ENCODE results near the gene MAP4K3. TPM values are rescaled to one million over a fixed set of nuclear protein-coding genes. Genes with fewer than 3 reads are reported as not detected.

The MAP4K3 gene
- 17.4 and 24.0 TPM in 2 replicates for total RNA-seq

DNA sequence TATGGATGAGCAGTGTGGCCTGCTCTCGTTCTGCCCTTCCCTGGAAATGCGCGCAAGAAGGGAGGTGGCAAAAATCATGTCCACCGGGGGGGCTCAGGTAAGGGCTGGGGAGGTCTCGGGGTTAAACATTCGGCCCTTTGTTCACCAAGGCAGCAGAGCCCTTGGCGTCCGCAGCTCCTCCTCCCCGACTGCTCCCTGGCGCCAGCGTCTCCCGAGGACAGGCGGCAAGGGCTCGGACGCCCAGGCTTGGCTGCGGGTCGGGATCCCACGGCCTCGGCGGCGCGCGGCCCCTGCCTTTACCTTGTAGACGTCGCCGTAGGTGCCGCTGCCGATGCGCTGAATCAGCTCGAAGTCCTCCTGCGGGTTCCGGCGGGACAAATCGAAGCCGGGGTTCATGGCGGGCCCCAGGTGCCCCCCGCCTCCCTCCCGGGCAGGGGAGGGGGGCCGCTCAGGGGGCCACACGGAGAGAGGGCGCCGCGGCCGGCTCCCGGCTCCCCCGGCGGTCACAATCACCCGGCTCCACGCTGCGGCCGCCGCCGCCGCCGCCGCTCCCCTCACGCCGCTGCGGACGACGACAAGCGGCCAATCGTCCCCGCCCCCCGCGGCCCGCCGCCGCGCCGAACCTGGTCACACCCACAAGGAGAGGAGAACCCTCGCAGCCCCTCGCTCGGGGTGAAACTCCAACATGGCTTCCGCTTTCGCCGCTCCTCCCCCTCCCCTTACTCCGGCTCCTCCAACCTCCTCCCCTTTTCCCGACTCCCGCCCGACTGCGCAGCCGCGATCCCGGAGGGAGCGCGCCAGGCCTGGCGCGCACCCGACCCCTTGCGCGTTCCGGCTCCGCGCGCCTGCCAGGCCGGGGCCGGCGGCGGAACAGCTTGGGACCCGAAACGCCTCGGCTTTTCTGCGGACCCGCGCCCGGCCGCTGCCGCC lies at the start of gene MAP4K3:
Gene MAP4K3, minus strand, starts transcription at position 694 of the 930 bp plus-strand sequence. Its CDS starts 298 bp downstream, at position 396.
- DNase-seq: peak; percentile 96

DNA sequence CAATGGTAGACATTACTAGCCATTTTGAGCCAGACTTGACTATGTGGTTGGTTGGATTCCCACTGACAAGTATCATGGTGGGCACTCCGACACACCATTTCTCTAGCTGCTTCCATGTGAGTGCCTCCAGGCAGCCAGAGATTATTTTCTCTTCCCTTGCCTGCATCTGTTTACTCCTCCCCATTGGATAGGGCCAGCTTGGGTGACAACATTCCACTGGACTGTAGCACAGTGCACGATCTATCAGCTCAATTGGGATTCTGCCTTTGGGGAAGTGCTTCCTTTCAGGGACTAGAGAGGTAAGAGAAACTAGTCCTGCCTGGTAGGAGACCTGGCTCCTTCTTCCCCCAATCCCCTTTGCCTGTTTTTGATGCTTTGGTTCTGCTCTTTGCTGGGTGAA lies 49.0 kb upstream of the MAP4K3 start:
- no peak for DNase-seq

DNA sequence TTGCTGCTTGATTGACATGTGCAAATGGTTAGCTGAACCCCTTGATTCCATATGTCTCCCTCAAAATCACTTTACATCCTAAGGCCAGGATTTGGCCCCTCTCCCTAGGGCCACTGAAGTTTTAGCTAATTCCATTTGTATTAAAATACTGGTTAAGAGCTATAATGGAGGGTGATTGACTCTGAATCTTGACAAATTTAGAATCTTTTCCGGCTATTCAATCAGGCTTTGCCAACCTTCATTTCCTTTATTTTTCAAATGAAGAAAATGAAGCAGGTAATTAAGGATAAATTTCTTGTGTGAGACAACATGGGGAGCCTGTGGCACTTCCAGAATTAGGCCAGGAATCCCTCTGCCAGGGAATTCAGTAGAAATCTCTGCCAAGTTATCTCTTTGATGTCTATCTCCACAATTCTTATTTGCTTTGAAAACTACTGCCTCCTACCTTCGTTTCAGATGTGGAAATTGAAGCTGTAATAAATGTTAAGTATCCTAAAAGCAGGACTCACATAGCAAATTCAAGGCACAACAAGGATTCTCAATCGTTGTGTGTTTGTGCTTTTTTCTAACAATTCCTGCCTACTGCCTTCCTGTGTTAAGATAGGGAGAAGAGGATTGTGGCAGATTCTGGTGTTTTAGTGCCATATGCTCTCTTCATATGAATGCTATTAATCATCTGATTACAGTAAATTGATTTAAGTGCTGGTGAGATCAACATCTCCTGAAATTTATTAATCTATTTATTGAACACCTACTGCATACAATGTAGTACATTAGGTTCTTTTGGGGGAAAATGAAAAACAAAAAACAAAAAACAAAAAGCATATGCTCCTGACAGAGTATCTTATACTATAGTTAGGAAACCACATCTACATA lies 47.8 kb upstream of the MAP4K3 start:
- no peak for DNase-seq

DNA sequence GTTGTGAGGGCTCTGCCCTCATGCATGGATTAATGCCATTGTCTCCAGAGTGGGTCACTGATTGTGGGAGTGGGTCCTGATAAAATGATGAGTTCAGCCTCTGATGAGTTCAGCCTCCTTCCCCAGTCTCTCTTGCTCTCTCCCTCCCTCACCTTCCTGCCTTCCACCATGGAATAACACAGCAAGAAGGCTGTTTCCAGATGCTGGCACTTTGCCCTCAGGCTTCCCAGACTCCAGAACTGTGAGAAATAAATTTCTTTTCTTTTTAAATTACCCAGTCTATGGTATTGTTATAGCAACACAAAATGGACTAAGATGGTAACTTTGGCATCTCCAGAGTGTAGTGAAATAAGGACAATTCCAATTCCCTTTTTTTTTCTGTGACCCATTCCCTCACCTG lies 47.1 kb upstream of the MAP4K3 start:
- DNase-seq: peak; percentile 51

DNA sequence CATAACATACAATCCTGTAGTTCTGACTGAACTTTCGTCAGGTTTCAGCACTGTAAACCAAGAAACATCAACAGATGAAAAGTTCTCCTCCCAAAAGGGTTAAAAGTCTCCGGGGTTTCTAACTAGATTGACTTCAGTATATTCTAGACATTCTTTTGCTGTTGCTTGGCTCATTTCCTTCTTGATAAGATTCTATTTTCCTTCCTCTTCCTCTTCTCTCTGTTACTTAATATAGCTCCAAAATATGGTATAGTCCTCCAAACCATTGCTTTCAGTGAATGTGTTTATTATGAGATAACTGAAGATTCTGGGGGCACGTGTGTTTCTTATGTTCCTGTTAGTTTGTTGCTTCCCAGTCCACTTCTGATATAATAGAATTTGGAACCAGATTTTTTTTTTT lies 46.4 kb upstream of the MAP4K3 start:
- peak; percentile 47 for DNase-seq

DNA sequence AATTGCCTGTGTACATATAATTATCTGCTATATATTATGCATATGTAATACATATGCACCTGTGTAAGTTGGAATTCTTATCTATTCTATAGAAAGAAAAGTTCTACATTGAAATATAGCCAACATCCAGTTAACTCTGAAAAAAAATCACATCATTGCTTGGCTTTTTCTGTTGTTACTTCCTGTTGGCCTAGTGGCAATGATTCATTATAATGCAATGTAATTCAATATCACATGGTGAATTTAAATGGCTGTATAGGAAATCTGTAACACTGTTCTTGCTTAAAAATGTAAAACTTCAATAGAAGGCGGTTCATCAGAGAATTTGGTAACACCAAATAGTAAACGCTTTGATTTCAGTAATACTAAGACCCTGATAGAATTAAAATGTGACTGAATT lies 44.5 kb upstream of the MAP4K3 start:
- DNase-seq: peak; percentile 74

DNA sequence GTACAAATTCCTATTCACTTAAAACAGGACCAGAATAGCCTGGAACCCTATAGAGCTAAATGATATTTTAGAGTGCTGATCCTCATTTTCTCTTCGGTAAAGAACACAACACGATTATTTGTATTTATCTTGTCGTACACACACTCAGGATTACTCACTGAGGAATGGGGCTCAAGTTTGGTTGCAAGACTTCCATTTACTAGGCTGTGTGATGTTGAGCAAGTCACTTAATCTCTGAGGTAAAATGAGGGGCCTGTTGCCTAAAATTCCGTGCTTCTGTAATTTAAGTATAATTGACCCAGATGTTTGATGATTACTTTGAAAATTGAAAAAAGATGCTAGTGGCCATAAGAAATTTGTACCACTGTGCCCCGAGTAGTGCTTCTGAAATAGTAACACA lies 42.6 kb upstream of the MAP4K3 start:
- no peak for DNase-seq

DNA sequence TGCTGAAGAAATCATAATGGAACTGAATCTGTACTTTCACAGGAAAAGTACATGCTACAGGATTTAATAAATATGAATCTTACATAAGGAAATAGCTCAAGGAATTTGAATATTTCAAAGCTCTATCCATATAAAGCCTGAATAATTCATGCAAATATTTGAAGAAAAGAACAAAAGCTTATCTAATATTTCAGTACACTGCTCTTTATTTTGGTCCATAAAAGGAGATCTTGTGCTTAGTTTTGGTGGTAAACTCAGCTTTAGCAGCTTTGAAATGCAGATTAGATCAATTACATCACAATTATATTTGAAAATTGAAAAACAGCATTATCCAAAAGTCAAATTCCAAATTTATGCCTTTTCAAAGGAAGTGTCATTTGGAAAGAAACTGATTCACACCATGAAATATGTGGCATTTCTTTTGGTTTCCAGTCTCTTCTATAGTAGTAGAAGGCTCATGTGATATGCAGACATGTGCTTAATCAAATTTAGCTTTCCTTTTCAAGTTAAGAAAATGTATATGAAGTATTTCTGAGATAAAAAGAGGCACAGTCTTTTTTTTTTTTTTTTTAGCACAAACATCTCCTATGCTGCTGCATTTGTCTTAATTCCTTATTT lies 42.1 kb upstream of the MAP4K3 start:
- no peak for DNase-seq

DNA sequence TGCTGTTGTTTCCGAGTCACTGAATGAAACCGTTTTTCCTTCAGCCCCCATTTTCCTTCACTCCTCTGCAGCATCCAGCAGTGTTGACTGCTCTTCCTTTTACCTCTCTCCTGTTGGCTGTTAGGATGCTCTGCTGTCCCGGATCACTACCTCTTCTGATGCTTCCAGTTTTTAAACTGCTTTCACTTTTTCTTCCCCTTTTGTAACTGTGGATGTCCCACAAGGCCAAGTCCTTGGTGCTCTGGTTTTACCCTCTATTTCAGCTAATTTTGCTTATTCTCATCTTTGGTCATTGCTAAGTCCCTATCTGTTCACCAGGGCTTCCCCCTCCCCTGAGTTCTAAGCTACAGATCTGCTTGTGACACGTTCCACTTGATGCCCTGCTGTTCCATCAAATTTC lies 39.4 kb upstream of the MAP4K3 start:
- no peak for DNase-seq

DNA sequence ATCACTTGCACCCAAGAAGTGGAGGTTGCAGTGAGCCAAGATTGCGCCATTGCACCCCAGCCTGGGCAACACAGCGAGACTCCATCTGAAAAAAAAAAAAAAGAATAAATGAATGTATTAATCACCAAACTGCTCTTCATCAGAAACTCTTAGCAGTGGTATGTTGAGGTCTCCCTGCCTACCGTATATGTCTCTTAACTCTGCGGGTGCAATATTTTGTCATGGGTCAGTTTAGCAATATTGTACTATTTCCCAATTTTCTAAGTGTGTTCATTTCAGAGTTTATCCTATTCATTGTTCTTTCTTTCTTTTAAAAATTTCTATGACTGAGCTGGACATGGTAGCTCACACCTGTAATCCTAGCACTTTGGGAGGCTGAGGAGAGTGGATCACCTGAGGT lies 37.9 kb upstream of the MAP4K3 start:
- no peak for DNase-seq

DNA sequence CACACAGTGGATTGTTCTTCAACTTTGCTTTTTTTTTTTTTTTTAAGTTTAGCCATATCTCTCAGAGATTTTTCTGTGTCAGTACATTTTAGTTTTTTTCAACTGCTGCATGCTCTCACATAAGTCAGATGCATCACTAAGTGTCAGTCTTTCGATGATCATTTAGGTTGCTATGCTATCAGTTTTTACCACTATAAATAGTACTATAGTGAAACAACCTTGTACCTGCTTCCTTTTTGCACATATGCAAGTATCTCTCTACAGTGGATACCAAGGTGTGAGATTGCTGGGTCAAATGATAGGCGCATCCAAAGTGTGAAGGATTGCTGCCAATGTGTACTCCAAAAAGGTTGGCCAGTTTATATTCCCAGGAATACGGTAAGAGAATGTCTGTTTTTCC lies 33.5 kb upstream of the MAP4K3 start:
- no peak for DNase-seq

DNA sequence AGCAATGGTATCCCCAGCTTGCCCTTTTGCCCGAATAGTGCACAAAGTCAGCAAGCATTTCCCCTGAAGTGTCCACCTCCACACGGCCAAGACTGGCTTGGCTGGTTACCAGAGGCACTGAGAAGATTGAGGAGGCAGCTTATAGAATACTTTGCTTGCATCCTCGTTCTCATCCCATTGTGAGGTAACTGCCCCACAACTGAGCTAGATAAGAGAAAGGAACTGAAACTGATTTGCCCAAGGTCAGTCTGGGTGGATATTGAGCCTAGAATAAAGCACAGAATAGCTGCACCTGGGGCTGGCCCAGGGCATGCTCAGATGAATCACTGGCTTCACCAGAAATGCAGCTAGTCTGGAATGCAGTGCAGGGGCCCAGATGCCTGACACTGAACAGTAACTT lies 32.7 kb upstream of the MAP4K3 start:
- peak; percentile 79 for DNase-seq

DNA sequence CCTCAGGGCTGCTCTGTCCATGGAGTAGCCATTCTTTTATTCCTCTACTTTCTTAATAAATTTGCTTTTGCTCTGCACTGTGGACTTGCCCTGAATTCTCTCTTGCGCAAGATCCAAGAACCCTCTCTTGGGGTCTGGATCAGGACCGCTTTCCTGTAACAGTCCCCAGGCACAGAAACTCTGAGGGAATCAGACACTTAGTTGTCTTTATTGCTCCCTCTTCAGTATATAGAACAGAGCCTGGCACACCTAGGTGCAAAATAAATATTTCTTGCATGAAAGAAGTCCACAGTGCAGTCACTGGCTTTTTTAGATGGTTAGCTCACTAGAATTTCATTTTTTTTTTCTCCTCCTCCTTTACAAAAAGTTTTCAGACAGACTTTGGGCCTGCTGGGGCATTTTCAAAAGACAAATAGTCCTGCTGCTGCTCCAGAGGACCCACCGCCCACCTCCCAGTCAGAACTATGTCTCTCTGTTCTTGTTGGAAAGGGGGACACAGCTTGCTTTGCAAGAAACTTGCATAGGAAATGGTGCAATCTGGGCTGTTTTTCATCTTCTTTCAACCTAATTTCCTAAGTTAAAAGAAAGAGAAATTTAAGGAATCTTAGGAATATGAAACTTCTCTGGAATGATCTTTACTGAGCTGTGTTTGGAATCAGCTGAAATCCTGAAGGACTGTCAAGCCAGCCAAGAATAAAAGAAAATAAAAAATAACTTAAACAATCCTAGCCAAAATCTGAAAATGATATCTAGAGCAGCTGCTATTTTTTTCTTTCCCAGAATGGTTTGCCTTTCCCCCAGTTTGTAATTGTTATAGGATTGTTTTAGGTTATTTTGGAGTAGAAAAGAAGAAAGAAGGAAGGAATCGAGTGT lies 31.7 kb upstream of the MAP4K3 start:
- DNase-seq: no peak

DNA sequence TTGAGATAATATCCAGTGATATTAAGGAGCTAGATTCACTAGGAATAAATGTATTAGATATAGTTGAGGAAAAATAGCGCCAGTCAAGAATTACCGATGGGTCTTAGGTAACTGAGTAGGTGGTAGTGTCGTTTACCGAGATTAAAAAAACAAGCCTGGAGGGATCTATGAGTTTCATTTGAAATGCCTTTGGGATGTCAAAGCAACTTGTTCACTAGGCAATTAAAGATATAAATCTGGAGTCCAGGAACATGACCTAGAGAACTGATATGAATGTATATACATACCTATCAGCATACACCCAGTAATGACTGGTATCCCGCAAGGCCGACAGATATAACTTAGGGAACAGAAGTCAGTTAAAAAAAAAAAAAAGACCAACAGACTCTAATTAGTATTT lies 29.2 kb upstream of the MAP4K3 start:
- no peak for DNase-seq

DNA sequence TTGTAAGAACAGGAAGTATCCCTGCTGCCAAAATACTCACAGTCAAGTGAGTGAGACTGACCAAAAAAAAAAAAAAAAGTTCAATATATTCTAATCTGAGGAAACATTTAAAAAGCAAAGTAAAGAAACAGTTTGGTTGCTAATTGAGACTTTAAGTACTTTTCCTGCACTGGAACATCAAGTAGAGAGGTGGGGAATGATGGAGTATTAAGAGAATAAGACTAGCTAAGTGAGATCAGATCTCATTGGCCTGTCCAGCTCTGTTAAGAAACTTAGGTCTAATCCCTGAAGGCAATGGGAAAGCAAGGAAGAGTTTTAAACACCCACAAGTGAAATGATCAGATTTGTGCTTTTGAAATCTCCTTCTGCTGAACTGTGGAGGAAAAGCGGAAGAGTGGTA lies 27.8 kb upstream of the MAP4K3 start:
- DNase-seq: peak; percentile 32

DNA sequence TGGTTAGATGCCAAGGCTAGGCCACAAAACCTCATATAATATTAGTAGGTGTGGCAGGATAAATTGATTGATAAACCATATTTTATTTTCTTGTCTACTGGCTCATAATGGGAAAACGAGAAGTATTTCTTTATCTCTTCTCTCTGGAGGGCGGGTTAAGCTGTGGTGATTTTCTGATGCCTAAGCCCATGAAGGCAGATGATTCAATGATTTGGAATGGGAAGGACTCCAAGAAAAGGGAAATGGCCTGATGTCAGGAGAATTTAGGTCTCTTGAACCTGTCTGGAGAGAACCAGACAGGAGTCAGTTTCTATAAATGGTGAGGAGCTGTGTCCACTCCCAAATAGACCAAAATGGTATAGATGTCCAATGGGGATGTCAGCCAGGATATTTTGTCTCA lies 18.7 kb upstream of the MAP4K3 start:
- DNase-seq: no peak

DNA sequence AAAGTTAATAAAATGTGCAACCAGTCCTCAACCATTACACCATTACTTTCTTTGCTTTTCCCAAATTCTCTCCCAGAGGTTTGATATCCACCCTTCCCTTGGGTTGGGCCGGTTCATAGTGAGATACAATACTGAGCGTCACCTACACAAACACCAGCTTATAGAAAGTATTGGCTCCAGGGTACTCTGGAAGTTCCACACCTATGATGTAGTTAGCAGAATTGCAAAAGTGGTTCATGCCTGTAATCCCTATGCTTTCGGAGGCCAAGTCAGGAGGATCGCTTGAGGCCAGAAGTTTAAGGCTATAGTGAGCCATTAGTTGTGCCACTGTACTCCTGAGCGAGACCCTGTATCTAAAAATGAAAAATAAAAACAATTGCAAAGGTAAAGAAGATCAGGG lies 15.3 kb upstream of the MAP4K3 start:
- no peak for DNase-seq

DNA sequence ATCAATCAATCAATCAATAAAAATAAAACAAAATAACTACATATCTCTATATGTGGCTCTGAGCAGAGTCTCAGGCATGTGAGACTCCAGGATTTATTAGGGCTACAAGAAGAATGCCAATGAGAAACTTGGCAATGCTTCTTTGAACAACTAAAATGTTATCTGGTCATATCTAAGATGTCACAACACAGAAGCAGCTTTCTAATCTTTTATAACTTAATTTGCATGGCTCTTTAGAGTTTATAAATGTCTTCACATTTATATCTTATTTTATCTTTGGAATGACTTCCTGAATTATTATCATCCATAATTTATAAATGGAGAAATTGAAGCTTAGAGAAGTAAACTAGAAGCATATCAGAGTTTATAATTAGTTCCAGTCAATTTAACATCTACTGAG lies 14.9 kb upstream of the MAP4K3 start:
- no peak for DNase-seq

DNA sequence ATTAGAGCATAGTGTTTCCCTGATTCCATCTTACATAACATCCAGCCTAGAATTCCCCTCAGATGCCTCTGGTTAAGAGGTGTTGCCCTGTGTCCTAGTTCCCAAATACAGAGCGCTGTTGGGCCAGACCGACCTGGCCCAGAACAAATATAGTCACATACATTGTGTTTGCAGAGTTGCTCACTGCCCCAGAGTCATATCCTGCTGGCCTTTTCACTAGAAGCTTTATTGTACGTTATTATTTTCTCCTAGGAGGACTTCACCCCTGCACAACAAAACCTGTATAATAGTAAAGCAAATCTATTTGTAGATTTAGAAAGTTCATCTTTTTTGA lies 11.1 kb upstream of the MAP4K3 start:
- DNase-seq: no peak

DNA sequence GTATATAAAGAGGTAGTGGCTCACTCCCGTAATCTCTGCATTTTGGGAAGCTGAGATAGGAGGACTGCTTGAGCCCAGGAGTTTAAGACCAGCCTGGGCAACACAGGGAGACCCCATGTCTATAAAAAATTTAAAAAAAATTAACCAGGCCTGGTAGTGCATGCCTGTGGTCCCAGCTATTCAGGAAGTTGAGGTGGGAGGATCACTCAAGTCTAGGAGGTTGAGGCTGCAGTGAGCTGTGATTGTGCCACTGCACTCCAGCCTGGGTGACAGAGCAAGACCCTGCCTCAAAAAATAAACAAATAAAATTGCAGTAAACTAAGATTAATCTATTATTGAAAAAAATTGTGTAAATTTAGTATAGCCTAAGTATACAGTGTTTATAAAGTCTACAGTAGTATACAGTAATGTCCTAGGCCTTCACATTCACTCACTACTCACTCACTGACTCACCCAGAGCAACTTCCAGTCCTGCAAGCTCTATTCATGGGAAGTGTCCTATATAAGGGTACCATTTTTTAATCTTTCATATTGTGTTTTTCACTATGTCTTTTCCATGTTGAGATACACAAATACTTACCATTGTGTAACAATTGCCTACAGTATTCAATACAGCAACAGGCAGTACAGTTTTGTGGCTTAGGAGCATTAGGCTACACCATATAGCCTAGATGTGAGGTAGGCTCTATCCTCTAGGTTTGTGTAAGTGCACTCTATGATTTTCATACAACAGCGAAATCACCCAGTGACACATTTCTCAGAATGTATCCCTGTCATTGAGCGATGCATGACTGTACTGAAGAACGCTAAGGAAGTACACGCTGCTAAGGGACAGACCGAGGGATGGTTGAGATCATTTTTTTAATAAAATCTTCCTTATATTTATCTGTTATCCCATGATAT lies 10.4 kb upstream of the MAP4K3 start:
- no peak for DNase-seq

DNA sequence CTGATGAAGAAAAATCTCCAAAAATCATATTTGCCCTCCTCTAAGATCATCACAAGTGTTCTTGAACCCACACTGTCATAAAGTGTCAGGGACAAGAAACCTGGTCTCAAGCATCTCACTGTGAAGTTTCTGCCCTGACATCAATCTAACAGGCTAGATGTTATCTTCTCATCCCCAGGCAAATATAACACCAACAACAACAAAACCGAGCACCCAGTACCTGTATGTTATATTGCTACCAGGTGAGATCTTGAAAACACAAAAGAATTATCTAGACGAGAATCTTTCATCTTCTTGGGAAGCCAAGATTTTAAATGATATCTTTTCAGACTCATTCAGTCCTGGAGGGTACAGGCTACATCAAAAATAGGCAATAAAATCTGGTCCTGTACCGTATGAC lies 8.8 kb upstream of the MAP4K3 start:
- no peak for DNase-seq
